Adipocyte (in vitro differentiated cells): ENCODE results near the gene NSFL1C.
A peak's percentile ranks its signal among the peaks of the same experiment; 100 is the strongest.

Source experiments
- DNase-seq: peaks from one replicate; pipeline ENCODE4 v3.0.0-alpha.2; 2015; ENCODE audit warnings: low read depth
- H3K27me3 ChIP-seq: replicated peaks from 2 replicates; pipeline ENCODE4 v1.7.0; 2013; ENCODE audit warnings: mild to moderate bottlenecking, low read length, moderate library complexity; ENCODE audit not compliant: control insufficient read depth, insufficient read depth
- H3K36me3 ChIP-seq: 2 replicates; pipeline ENCODE4 v1.7.0; 2013; ENCODE audit warnings: low read length, mild to moderate bottlenecking, moderate library complexity; ENCODE audit not compliant: control insufficient read depth, insufficient read depth, severe bottlenecking
- H3K4me1 ChIP-seq: 2 replicates; pipeline ENCODE4 v1.7.0; 2013; ENCODE audit warnings: mild to moderate bottlenecking, low read length, moderate library complexity; ENCODE audit not compliant: control insufficient read depth, insufficient read depth
- H3K4me3 ChIP-seq: 2 replicates; pipeline ENCODE4 v1.7.0; 2013; ENCODE audit warnings: mild to moderate bottlenecking, low read length, moderate library complexity
- H3K9ac ChIP-seq: 2 replicates; pipeline ENCODE4 v1.7.0; 2013; ENCODE audit warnings: mild to moderate bottlenecking, low read length, moderate library complexity
- H3K9me3 ChIP-seq: 2 replicates; pipeline ENCODE4 v1.7.0; 2013; ENCODE audit warnings: mild to moderate bottlenecking, low read length, moderate library complexity; ENCODE audit not compliant: control insufficient read depth

NSFL1C gene

DNA sequence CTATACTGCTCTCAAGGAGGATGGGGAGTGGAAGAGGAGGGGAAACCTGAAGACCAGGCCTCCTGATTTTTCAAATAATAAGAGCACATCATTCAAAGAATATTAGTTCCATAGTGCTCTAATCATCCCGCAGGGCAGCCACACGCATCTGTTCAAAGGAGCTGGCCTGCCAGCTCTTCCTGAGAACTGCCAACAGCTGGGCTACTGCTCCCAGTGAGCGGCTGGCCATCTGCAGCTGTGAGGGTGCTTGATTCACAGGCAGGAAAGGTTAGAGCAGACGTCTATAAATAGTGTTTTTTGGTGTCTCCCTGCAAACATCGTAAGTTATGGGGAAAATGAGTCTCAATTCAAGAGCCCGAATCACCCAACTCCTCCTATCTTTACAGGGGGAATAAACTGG lies 17.3 kb downstream of the NSFL1C start:
- Histone ChIP-seq H3K9ac (no peak overlapping the region), H3K4me3 (no peak overlapping the region), H3K36me3 (peaks cover 100% of the 10 kb centered on the region), H3K9me3 (peaks cover 25% of the 10 kb centered on the region), H3K27me3 (no peaks in the 10 kb centered on the region), H3K4me1 (peaks cover 6% of the 10 kb centered on the region)
- no peak for DNase-seq

- peaks cover 100% of the 10 kb centered on the region for H3K36me3 ChIP-seq
- no peak for DNase-seq
- no peak overlapping the region for H3K9ac ChIP-seq
- peaks cover 6% of the 10 kb centered on the region for H3K4me1 ChIP-seq
- H3K9me3 ChIP-seq = peaks cover 25% of the 10 kb centered on the region
- H3K27me3 ChIP-seq = no peaks in the 10 kb centered on the region
- no peak overlapping the region for H3K4me3 ChIP-seq
These were observed 18.5 kb downstream of the NSFL1C start for GRCh38 chr20:1448081-1448620.

GRCh38 chr20:1446536-1446935 lies 20.1 kb downstream of the NSFL1C start:
- Histone ChIP-seq H3K36me3 (peaks cover 100% of the 10 kb centered on the region), H3K9ac (no peak overlapping the region), H3K4me3 (no peak overlapping the region), H3K9me3 (peaks cover 15% of the 10 kb centered on the region), H3K4me1 (peaks cover 6% of the 10 kb centered on the region), H3K27me3 (no peaks in the 10 kb centered on the region)
- no peak for DNase-seq

DNA sequence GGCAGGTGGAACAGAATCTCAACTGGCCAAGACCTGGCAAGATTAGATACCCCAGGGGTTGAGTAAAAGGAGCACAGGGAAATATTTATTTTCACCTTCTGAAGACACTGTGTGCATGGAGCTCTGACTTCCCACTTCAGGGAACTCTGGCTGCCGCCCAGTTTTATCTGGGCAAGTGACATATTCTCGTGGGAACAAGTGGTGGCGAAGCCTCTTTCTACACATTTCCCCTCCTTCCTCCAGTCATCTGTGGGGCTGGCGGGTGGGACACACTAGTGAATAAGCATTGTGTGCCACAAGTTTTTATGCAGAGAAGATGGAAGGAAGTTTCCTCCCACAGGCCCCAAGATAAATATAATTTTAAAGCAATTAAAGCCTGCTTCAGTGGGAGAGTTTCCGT lies 23.6 kb downstream of the NSFL1C start:
- Histone ChIP-seq H3K4me3 (no peak overlapping the region), H3K9me3 (no peaks in the 10 kb centered on the region), H3K9ac (no peak overlapping the region), H3K36me3 (peaks cover 66% of the 10 kb centered on the region), H3K4me1 (peaks cover 1% of the 10 kb centered on the region), H3K27me3 (no peaks in the 10 kb centered on the region)
- no peak for DNase-seq

DNA sequence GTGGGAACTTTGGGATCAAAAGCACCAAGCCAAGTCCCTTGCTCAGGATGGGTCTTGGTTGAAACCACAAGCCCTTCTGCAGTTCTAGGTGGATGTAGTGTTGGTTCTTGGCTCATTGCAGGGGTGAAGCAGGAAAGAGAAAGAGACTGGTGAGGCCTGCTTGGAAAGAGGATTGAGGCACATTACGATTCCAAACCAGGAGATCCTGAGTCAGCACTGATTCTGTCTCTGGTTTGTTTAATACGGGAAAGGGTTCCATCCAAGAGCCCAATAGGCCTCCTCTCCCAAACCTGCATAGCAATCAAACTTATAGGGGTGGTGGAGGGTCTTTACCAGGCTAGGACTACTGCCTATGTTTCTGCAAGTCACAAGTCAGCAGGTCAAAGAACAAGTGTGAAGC lies 24.3 kb downstream of the NSFL1C start:
- peaks cover 58% of the 10 kb centered on the region for H3K36me3 ChIP-seq
- no peaks in the 10 kb centered on the region for H3K27me3 ChIP-seq

GRCh38 chr20:1441133-1441532 lies 25.5 kb downstream of the NSFL1C start:
- Histone ChIP-seq H3K9ac (no peak overlapping the region), H3K4me1 (no peaks in the 10 kb centered on the region), H3K4me3 (no peak overlapping the region), H3K9me3 (no peaks in the 10 kb centered on the region), H3K27me3 (no peaks in the 10 kb centered on the region), H3K36me3 (peaks cover 47% of the 10 kb centered on the region)
- no peak for DNase-seq

More for the DNA sequence above, 24.3 kb downstream of the NSFL1C start:
- no peak for DNase-seq
- Histone ChIP-seq H3K9ac (no peak overlapping the region), H3K4me1 (no peaks in the 10 kb centered on the region), H3K9me3 (no peaks in the 10 kb centered on the region), H3K4me3 (no peak overlapping the region)

- no peaks in the 10 kb centered on the region for H3K9me3 ChIP-seq
- H3K9ac ChIP-seq = no peak overlapping the region
- DNase-seq = no peak
- H3K4me1 ChIP-seq = no peaks in the 10 kb centered on the region
- H3K4me3 ChIP-seq = no peak overlapping the region
- H3K36me3 ChIP-seq = peaks cover 36% of the 10 kb centered on the region
- no peaks in the 10 kb centered on the region for H3K27me3 ChIP-seq
These were observed 26.6 kb downstream of the NSFL1C start for GRCh38 chr20:1440024-1440423.

DNA sequence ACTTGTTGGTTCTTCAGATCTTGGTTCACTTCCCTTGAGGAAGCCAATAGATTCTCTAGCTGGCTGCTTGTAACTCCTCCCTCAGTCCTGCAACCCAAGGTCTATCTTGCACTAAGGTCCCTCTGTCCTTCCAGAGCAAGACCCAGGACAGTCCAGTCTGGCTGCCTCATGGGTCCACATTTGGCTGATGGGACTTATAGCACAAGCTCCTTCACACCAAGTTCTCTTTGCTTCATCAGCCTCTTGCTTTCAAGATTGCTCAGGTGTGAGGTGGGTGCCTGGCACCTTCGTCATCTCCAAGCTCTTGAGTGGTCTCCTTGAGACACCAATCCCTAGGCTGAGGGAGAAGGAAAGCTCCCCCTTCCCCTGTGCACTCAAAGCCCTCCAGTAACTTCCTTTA lies 28.3 kb downstream of the NSFL1C start:
- Histone ChIP-seq H3K9ac (no peak overlapping the region), H3K9me3 (no peaks in the 10 kb centered on the region), H3K4me3 (no peak overlapping the region), H3K27me3 (no peaks in the 10 kb centered on the region), H3K36me3 (peaks cover 19% of the 10 kb centered on the region), H3K4me1 (peaks cover 5% of the 10 kb centered on the region)
- no peak for DNase-seq

DNA sequence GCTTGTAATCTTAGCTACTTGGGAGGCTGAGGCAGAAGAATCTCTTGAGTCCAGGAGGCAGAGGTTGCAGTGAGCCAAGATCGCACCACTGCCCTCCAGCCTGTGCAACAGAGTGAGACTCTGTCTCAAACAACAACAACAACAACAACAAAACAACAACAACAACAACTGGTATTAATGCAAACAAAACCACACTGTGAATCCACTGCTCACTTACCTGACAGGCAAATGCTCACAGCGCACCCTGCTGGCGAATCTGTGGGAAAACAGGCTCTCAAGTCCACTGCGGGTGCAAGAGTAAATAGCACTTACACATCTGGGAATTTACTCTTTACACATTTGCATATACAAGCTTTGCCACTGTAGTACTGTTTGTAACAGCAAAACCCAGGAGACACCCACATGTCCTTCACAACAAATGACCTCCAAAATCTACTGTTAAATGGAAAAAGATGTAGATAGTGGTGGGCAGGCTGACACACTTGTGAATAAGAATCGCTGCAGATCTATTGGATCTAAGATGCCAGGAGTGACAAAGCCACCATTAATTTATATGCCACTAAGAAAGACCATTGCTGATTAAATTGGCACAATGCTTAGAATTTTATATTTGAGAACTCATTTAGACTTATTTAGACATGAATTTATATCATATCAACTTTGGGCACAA lies 29.3 kb downstream of the NSFL1C start:
- Histone ChIP-seq H3K27me3 (no peaks in the 10 kb centered on the region), H3K36me3 (peaks cover 10% of the 10 kb centered on the region), H3K4me1 (peaks cover 5% of the 10 kb centered on the region), H3K9me3 (no peaks in the 10 kb centered on the region), H3K4me3 (no peak overlapping the region), H3K9ac (no peak overlapping the region)
- peak; percentile 86 for DNase-seq

DNA sequence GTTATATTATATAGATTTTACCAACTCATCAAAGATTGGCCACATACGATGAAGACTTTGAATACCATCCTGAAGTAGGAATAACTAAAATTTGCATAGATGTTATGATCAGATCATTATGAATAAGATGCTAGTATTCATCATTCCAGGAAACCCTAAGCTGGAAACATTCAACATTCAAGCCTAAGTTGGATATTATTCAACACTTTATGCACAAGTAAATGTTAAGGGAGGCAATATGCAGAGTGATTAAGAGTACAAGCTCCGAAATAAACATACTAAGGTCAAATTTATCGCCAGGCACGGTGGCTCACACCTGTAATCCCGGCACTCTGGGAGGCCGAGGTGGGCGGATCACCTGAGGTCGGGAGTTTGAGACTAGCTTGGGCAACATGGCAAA lies 30.4 kb downstream of the NSFL1C start:
- Histone ChIP-seq H3K4me3 (no peak overlapping the region), H3K36me3 (no peaks in the 10 kb centered on the region), H3K9me3 (no peaks in the 10 kb centered on the region), H3K4me1 (peaks cover 5% of the 10 kb centered on the region), H3K9ac (no peak overlapping the region), H3K27me3 (no peaks in the 10 kb centered on the region)
- DNase-seq = no peak

GRCh38 chr20:1435337-1435699 lies 31.3 kb downstream of the NSFL1C start:
- Histone ChIP-seq H3K9ac (no peak overlapping the region), H3K36me3 (no peaks in the 10 kb centered on the region), H3K9me3 (no peaks in the 10 kb centered on the region), H3K27me3 (no peaks in the 10 kb centered on the region), H3K4me1 (peaks cover 14% of the 10 kb centered on the region), H3K4me3 (no peak overlapping the region)
- no peak for DNase-seq
